Peyer's patch (tissue), 4 donors: Measurements from ENCODE around the gene STC2. TPM values are rescaled to one million over a fixed set of nuclear protein-coding genes. Genes with fewer than 3 reads are reported as not detected.

Source experiments
- DNase-seq, 3 donors: peaks; one replicate each; pipeline ENCODE4 v3.0.0-alpha.2; 2017 to 2019
- H3K27ac ChIP-seq, 4 donors: fragments of 200-600 bp; sonication (generic); one replicate each; pipeline ENCODE4 v1.5.1; 2016 to 2019
- H3K27me3 ChIP-seq, 2 donors: fragments of 200-600 bp; sonication (generic); one replicate each; pipeline ENCODE4 v1.5.1; 2019
- H3K36me3 ChIP-seq, 3 donors: fragments of 200-600 bp; sonication (generic); one replicate each; pipeline ENCODE4 v1.5.1; 2016 to 2019
- H3K4me1 ChIP-seq, 4 donors: fragments of 200-600 bp; sonication (generic); one replicate each; pipeline ENCODE4 v1.5.1; 2016 to 2019
- H3K4me3 ChIP-seq, 4 donors: fragments of 200-600 bp; sonication (generic); 1 replicate in 3 of 4; 2 replicates in 1 of 4; pipeline ENCODE4 v1.5.1; 2016 to 2019; ENCODE audit warnings: mild to moderate bottlenecking in 1 of 4
- H3K9me3 ChIP-seq, 4 donors: fragments of 200-600 bp; sonication (generic); one replicate each; pipeline ENCODE4 v1.5.1; 2016 to 2019; ENCODE audit warnings: mild to moderate bottlenecking in 1 of 4
- POLR2A ChIP-seq, 2 donors: fragments of 450-650 bp; IDR thresholded peaks; one replicate each; pipeline ENCODE4 v1.5.1; 2017; ENCODE audit warnings: antibody characterized with exemption in 2 of 2, mild to moderate bottlenecking in 2 of 2, moderate library complexity in 2 of 2
- small RNA-seq, 2 donors: library from RNA; depleted of rRNA; stranded (forward); fragments of <200 nt; gene quantifications; one replicate each; pipeline ENCODE3, GENCODE V24; 2016
- total RNA-seq, 4 donors: library from RNA; depleted of rRNA; stranded (reverse); fragments of >200 nt; gene quantifications; one replicate each; pipeline ENCODE4 v1.1.0, GENCODE V29; 2016
- TF ChIP-seq, protein P1 (sequence below), 6 experiments: fragments of 450-650 bp in 4 of 6; fragments of 200-600 bp in 2 of 6; sonication (generic) in 1 of 6; IDR thresholded peaks; one replicate each; pipeline ENCODE4 v1.5.1; 2017 to 2019; ENCODE audit warnings: antibody characterized with exemption in 6 of 6, mild to moderate bottlenecking in 3 of 6, moderate library complexity in 1 of 6

Gene STC2
- total RNA-seq, 4 donors from 2014 or later: 0.83 to 3.8 (median 1.7) TPM

DNA sequence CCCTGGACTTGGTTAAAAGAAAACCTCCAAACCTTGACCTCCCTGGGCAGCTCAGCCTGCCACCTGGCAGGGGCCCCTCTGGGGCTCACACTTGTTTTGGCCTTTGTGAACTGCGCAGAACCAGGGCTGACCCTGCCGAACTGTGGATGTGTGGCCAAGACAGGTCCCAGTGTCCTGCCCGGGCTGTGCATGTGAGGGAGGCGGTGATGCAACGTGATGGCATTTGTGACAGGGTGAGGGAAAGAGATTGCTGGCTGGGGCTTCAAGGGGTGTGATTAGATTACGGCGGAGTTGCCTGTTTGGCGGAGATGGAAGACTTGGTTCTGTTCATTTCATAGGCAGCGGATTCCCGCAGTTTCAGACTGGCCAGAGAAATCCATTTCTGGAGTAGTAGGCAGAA, 62.8 kb downstream of the STC2 start:
- TF ChIP-seq, protein P1, sequence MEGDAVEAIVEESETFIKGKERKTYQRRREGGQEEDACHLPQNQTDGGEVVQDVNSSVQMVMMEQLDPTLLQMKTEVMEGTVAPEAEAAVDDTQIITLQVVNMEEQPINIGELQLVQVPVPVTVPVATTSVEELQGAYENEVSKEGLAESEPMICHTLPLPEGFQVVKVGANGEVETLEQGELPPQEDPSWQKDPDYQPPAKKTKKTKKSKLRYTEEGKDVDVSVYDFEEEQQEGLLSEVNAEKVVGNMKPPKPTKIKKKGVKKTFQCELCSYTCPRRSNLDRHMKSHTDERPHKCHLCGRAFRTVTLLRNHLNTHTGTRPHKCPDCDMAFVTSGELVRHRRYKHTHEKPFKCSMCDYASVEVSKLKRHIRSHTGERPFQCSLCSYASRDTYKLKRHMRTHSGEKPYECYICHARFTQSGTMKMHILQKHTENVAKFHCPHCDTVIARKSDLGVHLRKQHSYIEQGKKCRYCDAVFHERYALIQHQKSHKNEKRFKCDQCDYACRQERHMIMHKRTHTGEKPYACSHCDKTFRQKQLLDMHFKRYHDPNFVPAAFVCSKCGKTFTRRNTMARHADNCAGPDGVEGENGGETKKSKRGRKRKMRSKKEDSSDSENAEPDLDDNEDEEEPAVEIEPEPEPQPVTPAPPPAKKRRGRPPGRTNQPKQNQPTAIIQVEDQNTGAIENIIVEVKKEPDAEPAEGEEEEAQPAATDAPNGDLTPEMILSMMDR (IDR thresholded peaks at IDR 0.05): no peak
- TF ChIP-seq POLR2A (IDR thresholded peaks at IDR 0.05): no peak
- H3K9me3 ChIP-seq: no peaks in the 10 kb centered on the region
- H3K27ac ChIP-seq: no peak overlapping the region
- no peaks in the 10 kb centered on the region for H3K4me1 ChIP-seq
- H3K27me3 ChIP-seq: no peaks in the 10 kb centered on the region
- no peak overlapping the region for H3K4me3 ChIP-seq
- DNase-seq: no peak
- no peaks in the 10 kb centered on the region for H3K36me3 ChIP-seq

Small RNAs within 50 kb of the gene (small RNA-seq; reads per million reads assigned to genes)
- 0 reads per million in 2 donors for gene MIR8056
- 0 reads per million in 2 donors for gene RNA5SP200
- 0 reads per million in 2 donors for gene RNU6-500P

Other genes with a start within 250 kb of the STC2 start
- 10 to 100 TPM in 2 of 4 donors, 1 to 10 TPM in 2; 5.8 to 13.8 (median 8.8) TPM for gene BNIP1, start 183.9 kb downstream of the STC2 start, total RNA-seq
- gene NKX2-5, start 93.2 kb downstream of the STC2 start, total RNA-seq: not detected